Vagina (tissue), 2 donors: ENCODE measurements around the gene ZZZ3. TPM values are rescaled to one million over a fixed set of nuclear protein-coding genes. Genes with fewer than 3 reads are reported as not detected.

Experiments used
- DNase-seq, 2 donors: peaks; one replicate each; pipeline ENCODE4 v3.0.0-alpha.2; 2017; ENCODE audit errors: extremely low spot score in 2 of 2
- H3K27ac ChIP-seq: fragments of 200-600 bp; sonication (generic); one replicate; pipeline ENCODE4 v1.5.1; 2019
- H3K27me3 ChIP-seq: fragments of 200-600 bp; sonication (generic); one replicate; pipeline ENCODE4 v1.5.1; 2019
- H3K36me3 ChIP-seq, 2 donors: fragments of 200-600 bp; sonication (generic); one replicate each; pipeline ENCODE4 v1.5.1; 2017 to 2019
- H3K4me1 ChIP-seq: fragments of 200-600 bp; sonication (generic); one replicate; pipeline ENCODE4 v1.5.1; 2019
- H3K4me3 ChIP-seq, 2 donors: fragments of 200-600 bp; sonication (generic); 1 replicate in 1 of 2; 2 replicates in 1 of 2; pipeline ENCODE4 v1.5.1; 2016 to 2019
- H3K9me3 ChIP-seq: fragments of 200-600 bp; sonication (generic); one replicate; pipeline ENCODE4 v1.5.1; 2019
- POLR2A ChIP-seq, 2 donors: fragments of 450-650 bp; IDR thresholded peaks; one replicate each; pipeline ENCODE4 v1.6.1; 2017; ENCODE audit warnings: antibody characterized with exemption in 2 of 2, mild to moderate bottlenecking in 2 of 2, moderate library complexity in 2 of 2
- POLR2AphosphoS5 ChIP-seq, 2 donors: sonication (generic); formaldehyde crosslinking; IDR thresholded peaks; one replicate each; pipeline ENCODE4 v1.9.0; 2017; ENCODE audit warnings: antibody characterized with exemption in 2 of 2, mild to moderate bottlenecking in 2 of 2, low read depth in 1 of 2; ENCODE audit not compliant: insufficient read depth in 1 of 2
- intact Hi-C: fragments of 100-400 bp; cut with DNase I; formaldehyde crosslinking; loops from one replicate; pipeline ENCODE4 v1.15.1; 2023
- total RNA-seq: library from RNA; depleted of rRNA; stranded (reverse); fragments of >200 nt; gene quantifications from one replicate; pipeline ENCODE4 v1.2.3, GENCODE V29; 2016
- TF ChIP-seq, protein P1 (sequence below), 3 experiments: fragments of 450-650 bp in 2 of 3; fragments of 200-600 bp in 1 of 3; sonication (generic) in 1 of 3; IDR thresholded peaks; one replicate each; pipeline ENCODE4 v1.5.1; 2017 to 2019; ENCODE audit warnings: antibody characterized with exemption in 3 of 3, mild to moderate bottlenecking in 2 of 3, moderate library complexity in 2 of 3

ZZZ3 gene
- total RNA-seq, 1 donor from 2014 or later: 63.1 TPM

DNA sequence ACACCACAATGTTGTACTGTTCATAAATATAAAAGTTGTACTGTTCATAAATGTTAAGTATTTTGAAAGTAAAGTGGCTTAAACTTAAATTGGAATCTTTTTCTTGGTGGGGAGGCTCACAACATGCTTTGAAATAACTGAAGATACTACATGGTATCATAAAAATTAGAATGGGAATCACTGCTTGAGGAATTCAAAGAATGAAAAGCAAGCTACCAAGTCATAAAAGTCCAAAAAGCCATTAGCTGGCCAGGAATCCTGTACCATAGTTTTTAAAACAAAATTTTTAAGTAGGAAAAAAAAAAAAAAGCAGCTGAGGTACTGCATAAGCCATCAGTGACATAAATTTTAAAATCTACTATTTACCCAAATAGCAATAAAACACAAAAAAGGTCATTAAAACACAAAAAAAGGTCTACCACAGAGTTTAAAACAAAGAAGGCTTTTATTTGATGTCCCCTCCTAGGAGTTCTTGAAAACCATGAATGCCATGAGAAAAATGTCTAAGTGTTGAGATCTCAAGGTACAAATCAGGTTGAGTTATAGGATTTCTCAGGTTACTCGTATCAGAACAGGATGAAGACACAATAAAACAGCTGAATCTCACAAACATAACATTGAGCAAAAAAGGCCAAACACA lies 8.6 kb downstream of the ZZZ3 start:
- Histone ChIP-seq H3K36me3 (no peaks in the 10 kb centered on the region), H3K27me3 (no peaks in the 10 kb centered on the region), H3K27ac (no peak overlapping the region), H3K4me3 (no peak overlapping the region), H3K4me1 (peaks cover 38% of the 10 kb centered on the region), H3K9me3 (no peaks in the 10 kb centered on the region)
- DNase-seq: no peak
- TF ChIP-seq POLR2A (IDR thresholded peaks at IDR 0.05) (no peak), POLR2AphosphoS5 (IDR thresholded peaks at IDR 0.05; ENCODE audit: insufficient read depth in 1 of 2, low read depth in 1 of 2) (no peak)
- TF ChIP-seq, protein P1, sequence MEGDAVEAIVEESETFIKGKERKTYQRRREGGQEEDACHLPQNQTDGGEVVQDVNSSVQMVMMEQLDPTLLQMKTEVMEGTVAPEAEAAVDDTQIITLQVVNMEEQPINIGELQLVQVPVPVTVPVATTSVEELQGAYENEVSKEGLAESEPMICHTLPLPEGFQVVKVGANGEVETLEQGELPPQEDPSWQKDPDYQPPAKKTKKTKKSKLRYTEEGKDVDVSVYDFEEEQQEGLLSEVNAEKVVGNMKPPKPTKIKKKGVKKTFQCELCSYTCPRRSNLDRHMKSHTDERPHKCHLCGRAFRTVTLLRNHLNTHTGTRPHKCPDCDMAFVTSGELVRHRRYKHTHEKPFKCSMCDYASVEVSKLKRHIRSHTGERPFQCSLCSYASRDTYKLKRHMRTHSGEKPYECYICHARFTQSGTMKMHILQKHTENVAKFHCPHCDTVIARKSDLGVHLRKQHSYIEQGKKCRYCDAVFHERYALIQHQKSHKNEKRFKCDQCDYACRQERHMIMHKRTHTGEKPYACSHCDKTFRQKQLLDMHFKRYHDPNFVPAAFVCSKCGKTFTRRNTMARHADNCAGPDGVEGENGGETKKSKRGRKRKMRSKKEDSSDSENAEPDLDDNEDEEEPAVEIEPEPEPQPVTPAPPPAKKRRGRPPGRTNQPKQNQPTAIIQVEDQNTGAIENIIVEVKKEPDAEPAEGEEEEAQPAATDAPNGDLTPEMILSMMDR (IDR thresholded peaks at IDR 0.05): no peak
- intact Hi-C loops: no loop called here

GRCh38 chr1:77673030-77673429 lies 9.4 kb downstream of the ZZZ3 start:
- Histone ChIP-seq H3K9me3 (no peaks in the 10 kb centered on the region), H3K27ac (no peak overlapping the region), H3K36me3 (no peaks in the 10 kb centered on the region), H3K4me3 (no peak overlapping the region), H3K27me3 (no peaks in the 10 kb centered on the region), H3K4me1 (peaks cover 36% of the 10 kb centered on the region)
- no peak for DNase-seq
- intact Hi-C loops: no loop called here
- no peak for TF ChIP-seq POLR2A (IDR thresholded peaks at IDR 0.05)
- TF ChIP-seq POLR2AphosphoS5 (IDR thresholded peaks at IDR 0.05; ENCODE audit: insufficient read depth in 1 of 2, low read depth in 1 of 2): no peak
- TF ChIP-seq, protein P1 (IDR thresholded peaks at IDR 0.05): no peak

GRCh38 chr1:77672374-77672773 lies 10.1 kb downstream of the ZZZ3 start:
- DNase-seq: no peak
- Histone ChIP-seq H3K27me3 (no peaks in the 10 kb centered on the region), H3K36me3 (no peaks in the 10 kb centered on the region), H3K9me3 (no peaks in the 10 kb centered on the region), H3K27ac (no peak overlapping the region), H3K4me1 (peaks cover 35% of the 10 kb centered on the region), H3K4me3 (no peak overlapping the region)
- intact Hi-C loops: no loop called here
- TF ChIP-seq, protein P1 (IDR thresholded peaks at IDR 0.05): no peak
- TF ChIP-seq POLR2AphosphoS5 (IDR thresholded peaks at IDR 0.05; ENCODE audit: insufficient read depth in 1 of 2, low read depth in 1 of 2): no peak
- TF ChIP-seq POLR2A (IDR thresholded peaks at IDR 0.05): no peak

GRCh38 chr1:77671836-77672235 lies 10.6 kb downstream of the ZZZ3 start:
- intact Hi-C loops: no loop called here
- no peaks in the 10 kb centered on the region for H3K36me3 ChIP-seq
- no peaks in the 10 kb centered on the region for H3K27me3 ChIP-seq
- H3K9me3 ChIP-seq: no peaks in the 10 kb centered on the region
- peaks cover 41% of the 10 kb centered on the region for H3K4me1 ChIP-seq
- DNase-seq: no peak
- no peak overlapping the region for H3K4me3 ChIP-seq
- TF ChIP-seq POLR2A (IDR thresholded peaks at IDR 0.05): no peak
- TF ChIP-seq, protein P1 (IDR thresholded peaks at IDR 0.05): no peak
- H3K27ac ChIP-seq: no peak overlapping the region

DNA sequence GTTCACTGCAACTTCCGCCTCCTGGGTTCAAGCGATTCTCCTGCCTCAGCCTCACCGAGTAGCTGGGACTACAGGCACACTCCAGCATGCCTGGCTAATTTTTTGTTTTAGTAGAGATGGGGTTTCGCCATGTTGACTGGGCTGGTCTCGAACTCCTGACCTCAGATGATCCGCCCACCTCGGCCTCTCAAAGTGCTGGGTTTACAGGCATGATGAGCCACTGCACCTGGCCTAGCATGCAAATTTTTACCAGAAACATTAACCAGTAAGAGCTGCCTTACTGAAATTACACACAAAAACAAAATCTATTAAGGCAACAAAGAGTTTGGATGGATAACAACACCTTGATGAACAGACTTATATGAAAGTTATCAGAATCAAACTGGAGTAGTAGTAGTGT lies 12.1 kb downstream of the ZZZ3 start:
- H3K27me3 ChIP-seq: no peaks in the 10 kb centered on the region
- H3K9me3 ChIP-seq: no peaks in the 10 kb centered on the region
- no peak for DNase-seq
- intact Hi-C loops: no loop called here
- H3K36me3 ChIP-seq: no peaks in the 10 kb centered on the region
- peaks cover 54% of the 10 kb centered on the region for H3K4me1 ChIP-seq
- H3K27ac ChIP-seq: no peak overlapping the region
- TF ChIP-seq POLR2A (IDR thresholded peaks at IDR 0.05): no peak
- no peak for TF ChIP-seq POLR2AphosphoS5 (IDR thresholded peaks at IDR 0.05; ENCODE audit: insufficient read depth in 1 of 2, low read depth in 1 of 2)
- TF ChIP-seq, protein P1 (IDR thresholded peaks at IDR 0.05): no peak
- H3K4me3 ChIP-seq: no peak overlapping the region
